HG03196 (cell line): ENCODE measurements around the gene DMTF1.
A peak's percentile ranks its signal among the peaks of the same experiment; 100 is the strongest.
"Not testable (repeated sequence)": the region's sequence is repeated elsewhere in the genome, so short reads cannot be mapped to it uniquely, and the experiment has no call there.

ENCODE experiments used
- ATAC-seq: cut with Tn5 transposase; IDR thresholded peaks from one replicate; pipeline ENCODE4 v1.9.1; 2021; ENCODE audit not compliant: unreplicated experiment

The DMTF1 gene

DNA sequence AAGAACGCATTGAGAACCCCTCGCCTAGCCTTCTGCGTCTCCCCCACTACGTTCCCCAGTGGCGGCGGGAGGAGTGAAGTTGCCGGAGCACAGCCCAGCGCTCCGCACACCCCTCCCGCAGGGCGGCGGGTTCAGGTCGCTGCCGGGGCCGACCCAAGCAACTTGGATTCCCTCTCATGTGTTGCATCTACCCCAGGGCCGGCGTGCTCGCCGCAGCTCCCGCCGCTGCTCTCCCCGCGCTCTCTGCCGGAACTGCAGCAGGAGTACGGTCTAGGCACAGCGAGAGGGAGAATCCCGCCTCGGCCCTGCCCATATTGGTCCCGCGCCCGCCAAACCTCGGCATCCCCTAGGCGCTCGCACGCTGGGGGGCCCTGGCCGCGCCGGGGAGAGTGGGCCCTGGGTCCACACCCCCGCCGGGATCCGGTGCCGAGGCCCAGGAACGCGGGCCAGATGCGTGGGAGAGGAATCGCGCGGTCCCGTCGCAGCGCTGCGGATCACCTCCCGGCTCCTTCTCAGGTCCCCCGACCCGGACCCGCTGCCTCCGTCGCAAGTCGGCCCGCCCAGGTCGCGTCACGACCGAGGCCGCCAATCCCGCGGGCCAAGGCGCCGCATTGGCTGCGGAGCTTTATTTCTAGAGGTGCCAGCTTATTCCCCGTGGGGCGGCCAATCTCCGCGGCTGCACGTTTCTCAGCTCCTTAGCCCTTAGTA lies 67.9 kb downstream of the DMTF1 start:
- ATAC-seq: peak; percentile 32

GRCh38 chr7:87220734-87221215 lies 68.5 kb downstream of the DMTF1 start:
- ATAC-seq: no peak

DNA sequence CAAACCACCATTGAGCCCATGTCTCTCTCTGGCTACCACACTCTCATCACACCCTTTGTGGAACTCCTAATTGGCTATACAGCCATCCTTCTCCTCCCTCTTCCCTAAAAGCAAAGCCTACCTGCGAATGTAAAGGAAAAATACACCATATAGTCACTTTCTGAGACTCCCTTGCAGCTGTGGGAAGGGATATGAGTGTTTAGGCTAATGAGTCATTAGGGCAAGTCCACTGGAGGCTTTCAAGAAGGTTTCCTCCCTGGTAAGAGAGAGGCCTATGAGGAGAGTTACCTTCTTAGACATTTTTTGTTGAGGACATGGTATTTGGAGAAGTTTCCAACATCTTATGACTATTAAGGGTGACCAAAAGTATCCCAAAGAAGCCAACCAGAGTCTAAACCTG lies 71.4 kb downstream of the DMTF1 start:
- ATAC-seq: no peak

DNA sequence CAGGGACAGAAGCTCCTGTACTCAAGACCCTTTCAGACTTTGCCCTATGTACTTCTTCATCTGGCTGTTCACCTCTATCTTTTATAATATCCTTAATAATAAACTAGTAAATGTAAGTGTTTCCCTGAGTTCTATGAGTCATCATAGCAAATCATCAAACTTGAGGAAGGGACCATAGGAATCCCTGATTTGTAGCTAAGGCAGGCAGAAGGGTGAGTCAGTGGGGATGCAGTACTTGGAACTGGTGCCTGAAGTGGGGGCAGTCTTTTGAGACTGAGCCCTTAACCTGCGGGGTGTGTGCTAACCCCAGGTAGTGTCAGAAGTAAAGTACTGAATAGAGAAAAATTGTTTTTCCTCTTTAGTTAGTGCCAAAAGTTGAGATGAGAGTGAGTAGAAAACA lies 73.4 kb downstream of the DMTF1 start:
- no peak for ATAC-seq

GRCh38 chr7:87226495-87226894 lies 74.2 kb downstream of the DMTF1 start:
- ATAC-seq: no peak

DNA sequence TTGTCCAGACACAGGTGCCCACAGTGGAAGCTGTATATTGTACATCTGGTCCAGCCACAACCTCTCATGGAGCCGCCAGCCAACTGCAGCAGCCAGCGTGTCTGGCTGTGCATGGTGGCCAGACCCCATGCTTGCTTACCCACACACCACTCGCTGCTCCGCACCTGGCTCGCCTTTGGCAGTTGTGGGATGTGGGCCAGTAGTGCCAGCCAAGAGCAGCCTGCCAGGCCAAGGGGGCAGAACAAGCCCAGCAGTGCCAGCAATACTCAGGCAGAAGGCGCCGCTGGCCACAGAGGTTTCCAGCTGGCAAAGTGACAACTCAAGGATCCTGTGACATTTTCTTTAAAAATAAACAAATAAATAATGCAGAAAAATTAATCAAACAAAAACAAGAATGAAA lies 79.0 kb downstream of the DMTF1 start:
- ATAC-seq: no peak

- no peak for ATAC-seq
These were observed 79.5 kb downstream of the DMTF1 start for GRCh38 chr7:87231711-87232110.

GRCh38 chr7:87234949-87235348 lies 82.7 kb downstream of the DMTF1 start:
- no peak for ATAC-seq

GRCh38 chr7:87238464-87239051 lies 86.3 kb downstream of the DMTF1 start:
- ATAC-seq: not testable (repeated sequence)

DNA sequence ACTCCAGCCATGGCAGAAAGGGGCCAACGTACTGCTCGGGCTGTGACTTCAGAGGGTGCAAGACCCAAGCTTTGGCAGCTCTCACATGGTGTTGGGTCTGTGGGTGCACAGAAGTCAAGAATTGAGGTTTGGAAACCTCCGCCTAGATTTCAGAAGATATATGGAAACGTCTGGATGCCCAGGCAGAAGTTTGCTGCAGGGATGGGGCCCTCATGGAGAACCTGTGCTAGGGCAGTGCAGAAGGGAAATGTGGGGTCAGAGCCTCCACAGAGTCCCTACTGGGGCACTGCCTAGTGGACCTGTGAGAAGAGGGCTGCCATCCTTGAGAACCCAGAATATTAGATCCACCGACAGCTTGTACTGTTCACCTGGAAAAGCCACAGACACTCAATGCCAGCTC lies 93.4 kb downstream of the DMTF1 start:
- not testable (repeated sequence) for ATAC-seq
